Panc1 (cell line): Measurements from ENCODE around the gene CEL. TPM values are rescaled to one million over a fixed set of nuclear protein-coding genes. Genes with fewer than 3 reads are reported as not detected.

ENCODE experiments used
- ATAC-seq: fragments of 200-7000 bp; cut with Tn5 transposase; 2 replicates; pipeline ENCODE4 v1.9.1; 2020; ENCODE audit warnings: mild to moderate bottlenecking, moderate library complexity
- BruUV-seq: library from RNA; stranded (reverse); fragments of 400-500 nt; replicated peaks from 2 replicates; lab custom pipeline; 2021; lab: Mats Ljungman, UMichigan
- CTCF ChIA-PET: fragments of 300-600 bp; sonication (Branson Sonifier 250); formaldehyde crosslinking; loops from one replicate; lab custom pipeline; 2022; ENCODE audit warnings: antibody characterized with exemption; lab: Charles Lee
- POLR2A ChIA-PET: fragments of 300-600 bp; sonication (Branson Sonifier 250); formaldehyde crosslinking; loops from one replicate; lab custom pipeline; 2022; ENCODE audit warnings: antibody characterized with exemption; lab: Charles Lee
- DNase-seq: peaks from one replicate; pipeline ENCODE4 v3.0.0-alpha.2; 2010; ENCODE audit warnings: low read depth, low spot score
- H3K27ac ChIP-seq: 2 replicates; pipeline ENCODE4 v1.5.1; 2011; ENCODE audit warnings: mild to moderate bottlenecking, low read length, inconsistent platforms
- H3K27me3 ChIP-seq: fragments of 200-500 bp; sonication (Bioruptor generic); 2 replicates; pipeline ENCODE4 v1.6.0; 2014; ENCODE audit warnings: low read length, inconsistent platforms; ENCODE audit not compliant: control insufficient read depth, insufficient read depth
- H3K36me3 ChIP-seq: fragments of 200-500 bp; sonication (Bioruptor generic); 2 replicates; pipeline ENCODE4 v1.5.1; 2014; ENCODE audit warnings: inconsistent platforms, mild to moderate bottlenecking, low read length, moderate library complexity; ENCODE audit not compliant: control insufficient read depth, insufficient read depth
- H3K4me1 ChIP-seq: 2 replicates; pipeline ENCODE4 v1.5.1; 2011; ENCODE audit warnings: inconsistent platforms, mild to moderate bottlenecking, low read length, moderate library complexity; ENCODE audit not compliant: control insufficient read depth, insufficient read depth
- H3K4me3 ChIP-seq, 2 experiments: 2 replicates each; pipeline ENCODE4 v1.5.1; 2011 to 2012; ENCODE audit warnings: low read depth in 2 of 2, low read length in 2 of 2, mild to moderate bottlenecking in 2 of 2, inconsistent platforms in 1 of 2, moderate library complexity in 1 of 2
- H3K9me3 ChIP-seq: fragments of 200-500 bp; sonication (Bioruptor generic); 2 replicates; pipeline ENCODE4 v1.5.1; 2014; ENCODE audit warnings: low read depth, mild to moderate bottlenecking, inconsistent platforms, low read length, moderate library complexity; ENCODE audit not compliant: control insufficient read depth, insufficient read depth
- POLR2AphosphoS5 ChIP-seq: IDR thresholded peaks from 2 replicates; pipeline ENCODE4 v1.6.1; 2012; ENCODE audit warnings: mild to moderate bottlenecking, low read depth, low read length, moderate library complexity
- SIN3A ChIP-seq: IDR thresholded peaks from 2 replicates; pipeline ENCODE4 v1.6.1; 2012; ENCODE audit warnings: low read depth, mild to moderate bottlenecking, low read length, moderate library complexity, borderline replicate concordance; ENCODE audit not compliant: insufficient read depth
- TCF7L2 ChIP-seq: IDR thresholded peaks from 2 replicates; pipeline ENCODE4 v1.6.1; 2011; ENCODE audit warnings: mild to moderate bottlenecking, low read depth, low read length, inconsistent platforms
- in situ Hi-C: cut with HindIII; loops from 2 replicates; pipeline ENCODE4 v1.10.0; 2016; ENCODE audit warnings: low sequenced_read_pairs, low pct_unique_long_range_greater_than_20kb
- intact Hi-C: fragments of 100-400 bp; cut with micrococcal nuclease; formaldehyde crosslinking; loops from one replicate; pipeline ENCODE4 v1.10.0; 2022; ENCODE audit not compliant: unreplicated experiment
- total RNA-seq: library from RNA; stranded (reverse); gene quantifications from one replicate; pipeline ENCODE4 v1.2.1, GENCODE V29; 2021; ENCODE audit not compliant: unreplicated experiment
- TF ChIP-seq, protein P1 (sequence below), 2 experiments: IDR thresholded peaks; 2 replicates each; pipeline ENCODE4 v1.6.1; 2011 to 2012; ENCODE audit warnings: low read depth in 2 of 2, control low read depth in 1 of 2, low read length in 1 of 2, mild to moderate bottlenecking in 1 of 2, moderate library complexity in 1 of 2; ENCODE audit not compliant: insufficient read depth in 1 of 2
- TF ChIP-seq, protein P2 (sequence below): fragments of 450-650 bp; IDR thresholded peaks from 2 replicates; pipeline ENCODE4 v1.5.1; 2017; ENCODE audit warnings: mild to moderate bottlenecking

Gene CEL
- total RNA-seq, 1 experiment from 2014 or later = 4.3 TPM

DNA sequence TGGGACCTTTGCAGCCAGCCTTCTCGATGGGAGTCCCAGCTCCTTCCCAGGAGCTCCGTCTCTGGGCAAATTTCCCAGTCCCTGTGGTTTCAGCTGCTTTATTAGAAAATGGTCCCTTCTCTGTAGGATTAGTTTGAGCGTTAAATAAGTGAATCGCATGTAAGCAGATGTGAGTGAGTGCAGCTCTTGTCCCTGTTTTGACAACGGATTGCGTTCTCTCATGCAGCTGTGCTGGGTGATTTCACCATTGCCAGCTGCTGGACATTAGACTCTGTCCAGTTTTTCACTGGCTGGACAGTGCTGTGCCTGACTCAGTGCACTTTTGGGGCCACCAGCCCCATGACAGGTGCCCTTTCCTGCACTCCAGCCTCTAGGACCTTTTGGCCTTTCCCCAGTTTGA is 11.6 kb upstream of the CEL start:
- no TSS peak for BruUV-seq
- no peak overlapping the region for H3K4me3 ChIP-seq
- ATAC-seq (no peak), DNase-seq (no peak)
- H3K27me3 ChIP-seq = no peaks in the 10 kb centered on the region
- TF ChIP-seq, protein P1, sequence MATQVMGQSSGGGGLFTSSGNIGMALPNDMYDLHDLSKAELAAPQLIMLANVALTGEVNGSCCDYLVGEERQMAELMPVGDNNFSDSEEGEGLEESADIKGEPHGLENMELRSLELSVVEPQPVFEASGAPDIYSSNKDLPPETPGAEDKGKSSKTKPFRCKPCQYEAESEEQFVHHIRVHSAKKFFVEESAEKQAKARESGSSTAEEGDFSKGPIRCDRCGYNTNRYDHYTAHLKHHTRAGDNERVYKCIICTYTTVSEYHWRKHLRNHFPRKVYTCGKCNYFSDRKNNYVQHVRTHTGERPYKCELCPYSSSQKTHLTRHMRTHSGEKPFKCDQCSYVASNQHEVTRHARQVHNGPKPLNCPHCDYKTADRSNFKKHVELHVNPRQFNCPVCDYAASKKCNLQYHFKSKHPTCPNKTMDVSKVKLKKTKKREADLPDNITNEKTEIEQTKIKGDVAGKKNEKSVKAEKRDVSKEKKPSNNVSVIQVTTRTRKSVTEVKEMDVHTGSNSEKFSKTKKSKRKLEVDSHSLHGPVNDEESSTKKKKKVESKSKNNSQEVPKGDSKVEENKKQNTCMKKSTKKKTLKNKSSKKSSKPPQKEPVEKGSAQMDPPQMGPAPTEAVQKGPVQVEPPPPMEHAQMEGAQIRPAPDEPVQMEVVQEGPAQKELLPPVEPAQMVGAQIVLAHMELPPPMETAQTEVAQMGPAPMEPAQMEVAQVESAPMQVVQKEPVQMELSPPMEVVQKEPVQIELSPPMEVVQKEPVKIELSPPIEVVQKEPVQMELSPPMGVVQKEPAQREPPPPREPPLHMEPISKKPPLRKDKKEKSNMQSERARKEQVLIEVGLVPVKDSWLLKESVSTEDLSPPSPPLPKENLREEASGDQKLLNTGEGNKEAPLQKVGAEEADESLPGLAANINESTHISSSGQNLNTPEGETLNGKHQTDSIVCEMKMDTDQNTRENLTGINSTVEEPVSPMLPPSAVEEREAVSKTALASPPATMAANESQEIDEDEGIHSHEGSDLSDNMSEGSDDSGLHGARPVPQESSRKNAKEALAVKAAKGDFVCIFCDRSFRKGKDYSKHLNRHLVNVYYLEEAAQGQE (IDR thresholded peaks at IDR 0.05; ENCODE audit: insufficient read depth in 1 of 2, low read depth in 2 of 2, low read length in 1 of 2) = no peak
- no peak for TF ChIP-seq POLR2AphosphoS5
- in situ Hi-C loops = no loop called here
- CTCF ChIA-PET = no interaction called here
- peaks cover 2% of the 10 kb centered on the region; the same call in 1 of the 2 replicates for H3K36me3 ChIP-seq
- POLR2A ChIA-PET = interaction anchor here (0.6 kb wide), 1 partner anchor 179 kb away, joined by 5 read pairs; no protein-coding TSS in a partner anchor
- H3K27ac ChIP-seq = no peak overlapping the region
- no peaks in the 10 kb centered on the region for H3K4me1 ChIP-seq
- intact Hi-C loops = no loop called here
- no peaks in the 10 kb centered on the region for H3K9me3 ChIP-seq

DNA sequence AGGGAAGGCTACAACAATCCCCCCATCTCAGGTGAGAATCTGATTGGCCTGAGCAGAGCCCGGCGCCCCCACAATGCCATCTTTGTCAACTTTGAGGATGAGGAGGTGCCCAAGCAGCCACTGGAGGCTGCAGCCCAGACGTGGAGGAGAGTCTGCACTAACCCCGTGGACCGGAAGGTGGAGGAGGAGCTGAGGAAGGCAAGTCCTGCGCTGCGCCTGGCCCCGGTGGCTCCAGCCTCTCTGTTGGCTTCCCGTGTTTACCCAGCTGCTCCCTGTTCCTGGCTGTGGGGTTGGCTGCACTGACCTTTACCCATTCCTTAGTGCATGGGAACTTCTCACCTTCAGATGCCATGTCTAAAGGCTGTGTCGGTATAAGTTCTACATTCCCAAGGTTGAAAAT is 11.0 kb upstream of the CEL start:
- TF ChIP-seq POLR2AphosphoS5 = no peak
- TF ChIP-seq, protein P2, sequence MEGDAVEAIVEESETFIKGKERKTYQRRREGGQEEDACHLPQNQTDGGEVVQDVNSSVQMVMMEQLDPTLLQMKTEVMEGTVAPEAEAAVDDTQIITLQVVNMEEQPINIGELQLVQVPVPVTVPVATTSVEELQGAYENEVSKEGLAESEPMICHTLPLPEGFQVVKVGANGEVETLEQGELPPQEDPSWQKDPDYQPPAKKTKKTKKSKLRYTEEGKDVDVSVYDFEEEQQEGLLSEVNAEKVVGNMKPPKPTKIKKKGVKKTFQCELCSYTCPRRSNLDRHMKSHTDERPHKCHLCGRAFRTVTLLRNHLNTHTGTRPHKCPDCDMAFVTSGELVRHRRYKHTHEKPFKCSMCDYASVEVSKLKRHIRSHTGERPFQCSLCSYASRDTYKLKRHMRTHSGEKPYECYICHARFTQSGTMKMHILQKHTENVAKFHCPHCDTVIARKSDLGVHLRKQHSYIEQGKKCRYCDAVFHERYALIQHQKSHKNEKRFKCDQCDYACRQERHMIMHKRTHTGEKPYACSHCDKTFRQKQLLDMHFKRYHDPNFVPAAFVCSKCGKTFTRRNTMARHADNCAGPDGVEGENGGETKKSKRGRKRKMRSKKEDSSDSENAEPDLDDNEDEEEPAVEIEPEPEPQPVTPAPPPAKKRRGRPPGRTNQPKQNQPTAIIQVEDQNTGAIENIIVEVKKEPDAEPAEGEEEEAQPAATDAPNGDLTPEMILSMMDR = no peak
- TF ChIP-seq, protein P1 (IDR thresholded peaks at IDR 0.05; ENCODE audit: insufficient read depth in 1 of 2, low read depth in 2 of 2, low read length in 1 of 2) = no peak
- TF ChIP-seq SIN3A = no peak
- no peak for TF ChIP-seq TCF7L2
- intact Hi-C loops = no loop called here
- ATAC-seq = no peak
- POLR2A ChIA-PET = interaction anchor here (0.6 kb wide), 1 partner anchor 179 kb away, joined by 5 read pairs; no protein-coding TSS in a partner anchor
- Histone ChIP-seq H3K27me3 (no peaks in the 10 kb centered on the region), H3K27ac (no peak overlapping the region), H3K9me3 (no peaks in the 10 kb centered on the region), H3K4me1 (no peaks in the 10 kb centered on the region), H3K4me3 (no peak overlapping the region), H3K36me3 (peaks cover 2% of the 10 kb centered on the region; the same call in 1 of the 2 replicates)
- DNase-seq = no peak
- CTCF ChIA-PET = no interaction called here
- BruUV-seq = no TSS peak
- in situ Hi-C loops = no loop called here
